Nephron progenitor cell (in vitro differentiated cells): ENCODE results near the gene OPHN1.
A peak's percentile ranks its signal among the peaks of the same experiment; 100 is the strongest.
"Not testable (repeated sequence)": the region's sequence is repeated elsewhere in the genome, so short reads cannot be mapped to it uniquely, and the experiment has no call there.

ENCODE experiments used
- DNase-seq: peaks from one replicate; pipeline ENCODE4 v3.0.0; 2021
- H3K27ac Mint-ChIP-seq: 2 replicates; pipeline ENCODE4 v1.8.0; 2021; ENCODE audit warnings: mild to moderate bottlenecking, moderate library complexity, mixed read lengths
- H3K27me3 Mint-ChIP-seq: 2 replicates; pipeline ENCODE4 v1.8.0; 2021; ENCODE audit warnings: mild to moderate bottlenecking, low read depth, mixed read lengths; ENCODE audit not compliant: poor library complexity
- H3K36me3 Mint-ChIP-seq: 2 replicates; pipeline ENCODE4 v1.8.0; 2021; ENCODE audit warnings: low read depth, mixed read lengths
- H3K4me1 Mint-ChIP-seq: 2 replicates; pipeline ENCODE4 v1.8.0; 2021; ENCODE audit warnings: mixed read lengths
- H3K4me3 Mint-ChIP-seq: 2 replicates; pipeline ENCODE4 v1.8.0; 2021; ENCODE audit warnings: mild to moderate bottlenecking, moderate library complexity, mixed read lengths
- H3K9me3 Mint-ChIP-seq: 2 replicates; pipeline ENCODE4 v1.8.0; 2021; ENCODE audit warnings: mild to moderate bottlenecking, moderate library complexity, mixed read lengths
- TF ChIP-seq, protein P1 (sequence below): fragments of 200-600 bp; sonication (generic); IDR thresholded peaks from 2 replicates; pipeline ENCODE4 v1.5.0; 2021; ENCODE audit warnings: antibody characterized with exemption

The OPHN1 gene

DNA sequence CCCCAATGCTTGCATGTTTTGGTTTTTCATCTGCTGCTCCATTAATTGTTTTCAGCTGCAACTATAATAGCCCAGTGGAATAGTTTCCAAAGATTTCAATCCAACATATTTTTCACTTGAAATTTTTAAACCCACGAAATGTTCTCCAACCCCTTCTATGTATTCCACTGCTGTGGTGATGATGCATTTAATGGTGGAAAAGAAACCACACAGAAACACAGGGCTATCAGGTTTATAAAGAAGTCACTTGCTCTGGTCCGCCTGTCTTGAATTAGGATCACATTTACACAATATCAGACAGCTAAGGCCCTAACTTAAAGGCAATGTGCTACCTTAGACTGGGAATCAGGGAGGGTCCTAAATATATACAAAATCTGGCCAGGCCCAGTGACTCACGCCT is 35.0 kb downstream of the OPHN1 start:
- no peak overlapping the region for H3K27ac Mint-ChIP-seq
- no peak overlapping the region for H3K4me3 Mint-ChIP-seq
- peaks cover 47% of the 10 kb centered on the region for H3K9me3 Mint-ChIP-seq
- DNase-seq, result no peak
- TF ChIP-seq, protein P1, sequence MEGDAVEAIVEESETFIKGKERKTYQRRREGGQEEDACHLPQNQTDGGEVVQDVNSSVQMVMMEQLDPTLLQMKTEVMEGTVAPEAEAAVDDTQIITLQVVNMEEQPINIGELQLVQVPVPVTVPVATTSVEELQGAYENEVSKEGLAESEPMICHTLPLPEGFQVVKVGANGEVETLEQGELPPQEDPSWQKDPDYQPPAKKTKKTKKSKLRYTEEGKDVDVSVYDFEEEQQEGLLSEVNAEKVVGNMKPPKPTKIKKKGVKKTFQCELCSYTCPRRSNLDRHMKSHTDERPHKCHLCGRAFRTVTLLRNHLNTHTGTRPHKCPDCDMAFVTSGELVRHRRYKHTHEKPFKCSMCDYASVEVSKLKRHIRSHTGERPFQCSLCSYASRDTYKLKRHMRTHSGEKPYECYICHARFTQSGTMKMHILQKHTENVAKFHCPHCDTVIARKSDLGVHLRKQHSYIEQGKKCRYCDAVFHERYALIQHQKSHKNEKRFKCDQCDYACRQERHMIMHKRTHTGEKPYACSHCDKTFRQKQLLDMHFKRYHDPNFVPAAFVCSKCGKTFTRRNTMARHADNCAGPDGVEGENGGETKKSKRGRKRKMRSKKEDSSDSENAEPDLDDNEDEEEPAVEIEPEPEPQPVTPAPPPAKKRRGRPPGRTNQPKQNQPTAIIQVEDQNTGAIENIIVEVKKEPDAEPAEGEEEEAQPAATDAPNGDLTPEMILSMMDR, result no peak
- peaks cover 5% of the 10 kb centered on the region for H3K4me1 Mint-ChIP-seq
- no peaks in the 10 kb centered on the region for H3K36me3 Mint-ChIP-seq
- H3K27me3 Mint-ChIP-seq, result peaks cover 2% of the 10 kb centered on the region

DNA sequence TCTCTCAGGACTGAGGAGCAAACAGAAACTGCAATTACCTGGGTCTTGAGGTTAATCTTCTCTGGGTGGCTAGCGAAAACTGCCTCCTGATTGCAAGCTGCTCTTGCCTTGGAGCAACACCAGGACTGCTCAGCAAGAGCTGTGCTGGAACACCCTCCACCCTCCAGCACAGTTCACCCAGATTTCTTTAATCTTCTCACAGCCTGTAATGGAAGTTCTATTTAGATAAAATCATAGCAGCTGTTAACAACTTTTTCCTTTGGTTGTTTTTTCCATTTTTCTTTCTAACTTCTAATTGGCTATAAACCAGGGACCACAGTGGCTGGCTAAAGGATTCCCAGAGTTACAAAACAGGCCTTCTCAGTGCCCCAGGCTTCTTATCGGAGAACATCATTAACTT is 36.3 kb downstream of the OPHN1 start:
- no peaks in the 10 kb centered on the region for H3K36me3 Mint-ChIP-seq
- no peak overlapping the region for H3K4me3 Mint-ChIP-seq
- TF ChIP-seq, protein P1, result no peak
- H3K27me3 Mint-ChIP-seq, result peaks cover 2% of the 10 kb centered on the region
- H3K27ac Mint-ChIP-seq, result peak overlapping the region; percentile 66
- peaks cover 5% of the 10 kb centered on the region for H3K4me1 Mint-ChIP-seq
- no peak for DNase-seq
- peaks cover 55% of the 10 kb centered on the region for H3K9me3 Mint-ChIP-seq

DNA sequence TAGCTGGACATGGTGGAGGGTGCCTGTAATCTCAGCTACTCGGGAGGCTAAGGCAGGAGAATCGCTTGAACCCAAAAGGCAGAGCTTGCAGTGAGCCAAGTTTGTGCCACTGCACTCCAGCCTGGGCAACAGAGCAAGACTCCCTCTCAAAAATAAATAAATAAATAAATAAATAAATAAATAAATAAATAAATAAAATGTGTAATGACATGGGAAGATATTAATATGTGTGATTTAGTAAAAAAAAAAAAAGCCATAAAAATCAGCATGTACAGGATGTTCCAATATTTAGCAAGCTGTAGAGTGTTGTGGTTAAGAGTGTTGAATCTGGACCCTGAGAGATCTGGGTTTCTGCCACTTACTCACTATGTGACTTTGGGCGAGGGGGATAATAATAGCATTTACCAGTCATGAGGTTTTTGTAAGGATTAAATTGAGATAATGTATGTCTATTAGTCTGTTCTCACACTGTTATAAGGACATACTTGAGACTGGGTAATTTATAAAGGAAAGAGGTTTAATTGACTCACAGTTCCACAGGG is 43.8 kb downstream of the OPHN1 start:
- not testable (repeated sequence) for H3K27ac Mint-ChIP-seq, H3K36me3 Mint-ChIP-seq, H3K27me3 Mint-ChIP-seq, H3K4me1 Mint-ChIP-seq, DNase-seq, H3K4me3 Mint-ChIP-seq
- peaks cover 30% of the 10 kb centered on the region for H3K9me3 Mint-ChIP-seq

DNA sequence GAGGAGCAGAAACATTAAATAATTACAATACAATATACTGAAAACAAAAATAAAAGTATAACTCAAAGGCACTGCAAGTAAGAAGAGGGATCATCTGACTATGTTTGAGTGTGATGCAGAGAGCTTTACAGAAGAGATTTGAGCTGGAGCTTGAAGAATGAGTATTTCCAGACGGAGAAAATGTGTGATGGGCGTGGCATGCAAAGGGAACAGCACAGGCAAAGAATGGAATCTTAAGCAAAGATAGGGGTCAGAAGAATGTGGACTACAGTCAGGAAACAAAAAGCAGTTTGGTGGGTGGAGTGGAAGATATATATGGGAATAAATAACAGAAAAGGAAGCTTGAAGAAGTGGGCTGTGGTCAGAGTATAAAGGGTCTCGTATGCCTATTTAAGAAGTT is 45.5 kb downstream of the OPHN1 start:
- no peak for DNase-seq
- Mint-ChIP-seq H3K9me3 (peaks cover 34% of the 10 kb centered on the region), H3K4me3 (no peak overlapping the region), H3K27me3 (no peaks in the 10 kb centered on the region), H3K36me3 (no peaks in the 10 kb centered on the region), H3K4me1 (no peaks in the 10 kb centered on the region), H3K27ac (no peak overlapping the region)
- TF ChIP-seq, protein P1, result no peak

DNA sequence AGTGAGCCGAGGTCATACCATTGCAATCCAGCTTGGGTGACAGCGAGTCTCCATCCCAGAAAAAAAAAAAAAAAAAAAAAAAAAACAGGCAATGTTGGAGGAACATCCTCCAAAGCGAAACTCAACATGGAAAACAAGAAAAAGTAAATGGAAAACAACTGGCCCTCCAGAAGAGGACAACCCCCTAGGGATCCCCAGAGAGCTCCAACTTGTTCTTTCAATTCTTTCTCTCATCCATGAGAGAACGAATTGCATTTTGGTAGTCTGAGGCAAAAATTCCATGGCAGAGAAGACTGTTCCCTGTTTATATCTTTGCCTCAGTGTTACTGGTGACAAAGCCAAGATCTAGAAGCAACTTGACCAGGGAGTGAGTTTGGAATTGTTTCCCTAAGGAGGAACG is 49.8 kb downstream of the OPHN1 start:
- H3K4me3 Mint-ChIP-seq, result no peak overlapping the region
- no peak overlapping the region for H3K27ac Mint-ChIP-seq
- H3K9me3 Mint-ChIP-seq, result peaks cover 44% of the 10 kb centered on the region
- TF ChIP-seq, protein P1, result no peak
- H3K36me3 Mint-ChIP-seq, result peaks cover 3% of the 10 kb centered on the region
- no peaks in the 10 kb centered on the region for H3K4me1 Mint-ChIP-seq
- H3K27me3 Mint-ChIP-seq, result no peaks in the 10 kb centered on the region
- no peak for DNase-seq

DNA sequence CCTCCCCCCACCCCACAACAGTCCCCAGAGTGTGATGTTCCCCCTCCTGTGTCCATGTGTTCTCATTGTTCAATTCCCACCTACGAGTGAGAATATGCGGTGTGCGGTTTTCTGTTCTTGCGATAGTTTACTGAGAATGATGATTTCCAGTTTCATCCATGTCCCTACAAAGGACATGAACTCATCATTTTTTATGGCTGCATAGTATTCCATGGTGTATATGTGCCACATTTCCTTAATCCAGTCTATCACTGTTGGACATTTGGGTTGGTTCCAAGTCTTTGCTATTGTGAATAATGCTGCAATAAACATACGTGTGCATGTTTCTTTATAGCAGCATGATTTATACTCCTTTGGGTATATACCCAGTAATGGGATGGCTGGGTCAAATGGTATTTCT is 55.7 kb downstream of the OPHN1 start:
- H3K4me1 Mint-ChIP-seq, DNase-seq, H3K4me3 Mint-ChIP-seq, H3K36me3 Mint-ChIP-seq, H3K27me3 Mint-ChIP-seq, H3K27ac Mint-ChIP-seq: not testable (repeated sequence)
- peaks cover 40% of the 10 kb centered on the region for H3K9me3 Mint-ChIP-seq

DNA sequence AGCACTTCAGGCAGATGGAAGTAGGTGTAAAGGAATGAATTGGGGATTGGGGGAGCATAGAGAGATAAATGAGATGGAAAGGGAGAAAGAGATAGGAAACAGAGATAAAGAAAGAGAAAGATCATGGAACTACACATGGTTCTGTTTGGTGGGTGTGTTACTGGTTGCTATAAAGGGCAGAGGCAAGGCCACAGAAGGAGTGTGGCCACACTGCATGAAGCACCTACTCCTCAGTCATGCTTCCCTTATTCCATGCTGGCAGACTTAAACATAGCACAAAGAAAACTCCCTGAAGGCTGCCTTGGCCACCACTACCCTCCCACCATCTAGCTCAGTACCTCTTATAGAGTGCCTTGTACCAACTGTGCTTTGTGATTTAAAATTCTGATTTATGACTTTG is 56.9 kb downstream of the OPHN1 start:
- Mint-ChIP-seq H3K27ac (no peak overlapping the region), H3K4me3 (no peak overlapping the region), H3K36me3 (no peaks in the 10 kb centered on the region), H3K9me3 (peaks cover 45% of the 10 kb centered on the region), H3K27me3 (no peaks in the 10 kb centered on the region), H3K4me1 (no peaks in the 10 kb centered on the region)
- TF ChIP-seq, protein P1, result no peak
- no peak for DNase-seq
